HepG2 (cell line): Measurements from ENCODE around the gene RPL18.

Source experiments
- CTCF ChIP-seq: sonication (generic); formaldehyde crosslinking; IDR thresholded peaks from 2 replicates; pipeline ENCODE4 v1.5.0; 2020; ENCODE audit warnings: mild to moderate bottlenecking, missing genetic modification reagents, moderate library complexity
- ELF4 ChIP-seq: sonication (generic); formaldehyde crosslinking; IDR thresholded peaks from 2 replicates; pipeline ENCODE4 v1.5.0; 2020; ENCODE audit warnings: missing genetic modification reagents, mild to moderate bottlenecking, moderate library complexity, borderline replicate concordance
- ESRRA ChIP-seq: sonication (generic); formaldehyde crosslinking; IDR thresholded peaks from 2 replicates; pipeline ENCODE4 v1.5.1; 2020; ENCODE audit warnings: mild to moderate bottlenecking, low read depth, missing genetic modification reagents
- ZC3H13 ChIP-seq: sonication (generic); formaldehyde crosslinking; IDR thresholded peaks from 2 replicates; pipeline ENCODE4 v1.8.1; 2023; ENCODE audit warnings: mild to moderate bottlenecking, missing genetic modification reagents, moderate library complexity

GRCh38 chr19:48613852-48614435 lies 5.0 kb downstream of the RPL18 start:
- TF ChIP-seq ZC3H13 (CRISPR knock-in tag) (no peak), ELF4 (no peak), CTCF (no peak), ESRRA (CRISPR knock-in tag) (no peak)
